Adrenal gland (tissue), 12 donors: Measurements from ENCODE around the gene MVD. TPM values are rescaled to one million over a fixed set of nuclear protein-coding genes. Genes with fewer than 3 reads are reported as not detected.

Source experiments
- DNase-seq, 7 donors: peaks; one replicate each; pipeline ENCODE4 v3.0.0-alpha.2; 2019 to 2020
- H3K27ac ChIP-seq, 5 donors: fragments of 200-600 bp; sonication (generic) in 4 of 5; 1 replicate in 3 of 5; 2 replicates in 2 of 5; pipeline versions ENCODE4 v1.5.1 to v1.8.0; 2016 to 2020; ENCODE audit warnings: mild to moderate bottlenecking in 1 of 5
- H3K27me3 ChIP-seq: fragments of 200-600 bp; 2 replicates; pipeline ENCODE4 v1.8.0; 2021
- H3K36me3 ChIP-seq, 2 donors: fragments of 200-600 bp; replicated peaks in 1 of 2; 1 replicate in 1 of 2; 2 replicates in 1 of 2; pipeline versions ENCODE4 v1.5.1 to v1.8.0; 2018 to 2022
- H3K4me1 ChIP-seq, 2 donors: fragments of 200-600 bp; replicated peaks in 1 of 2; 1 replicate in 1 of 2; 2 replicates in 1 of 2; pipeline versions ENCODE4 v1.5.1 to v1.8.0; 2018 to 2021
- H3K4me3 ChIP-seq, 4 donors: fragments of 200-600 bp; sonication (generic) in 3 of 4; one replicate each; pipeline ENCODE4 v1.5.1; 2016 to 2018
- H3K9me3 ChIP-seq, 3 donors: fragments of 200-600 bp; sonication (generic) in 1 of 3; replicated peaks in 1 of 3; 1 replicate in 2 of 3; 2 replicates in 1 of 3; pipeline versions ENCODE4 v1.5.1 to v1.8.0; 2016 to 2021
- POLR2A ChIP-seq, 2 donors: fragments of 450-650 bp; IDR thresholded peaks; one replicate each; pipeline ENCODE4 v1.6.1; 2017; ENCODE audit warnings: antibody characterized with exemption in 2 of 2, mild to moderate bottlenecking in 2 of 2, moderate library complexity in 1 of 2
- WGBS, 4 donors: extraction: QIAGEN DNeasy Blood & Tissue Kit in 2 of 4; methylation state at CpG; one replicate each; pipeline versions ENCODE4 v1.1.5 to v1.1.7; 2013 to 2017; 5-methylcytosine and 5-hydroxymethylcytosine counted together
- intact Hi-C, 2 donors: fragments of 100-400 bp; cut with DNase I; formaldehyde crosslinking; loops; one replicate each; pipeline versions ENCODE4 v1.14.1 to v1.15.0; 2022 to 2023
- polyA plus RNA-seq, 3 donors: library from polyadenylated mRNA; stranded (reverse); fragments of 200-250 nt in 2 of 3; fragments of 350-450 nt in 1 of 3; fragmentation: Illumina TruSeq in 1 of 3; extraction: RNeasy Lipid Tissue Mini Kit (QIAGEN cat#74804) in 1 of 3; gene quantifications; one replicate each; pipeline ENCODE4 v1.2.3, GENCODE V29; 2013 to 2014
- total RNA-seq, 9 donors: library from RNA; depleted of rRNA in 4 of 9; stranded (reverse); fragments of >200 nt in 4 of 9; fragments of 120-200 nt in 1 of 9; fragmentation: NEBNext Ultra II Directional in 1 of 9; extraction: Animal tissue kit (Norgen Biotek cat#: 25700) in 1 of 9; gene quantifications; one replicate each; pipeline versions ENCODE4 v1.1.0 to v1.2.4, GENCODE V29; 2013 to 2023
- TF ChIP-seq, protein P1 (sequence below), 6 experiments: fragments of 450-650 bp in 4 of 6; fragments of 200-600 bp in 2 of 6; sonication (generic) in 1 of 6; IDR thresholded peaks; 1 replicate in 5 of 6; 2 replicates in 1 of 6; pipeline versions ENCODE4 v1.5.1 to v1.8.0; 2016 to 2021; ENCODE audit warnings: antibody characterized with exemption in 6 of 6, mild to moderate bottlenecking in 2 of 6, moderate library complexity in 1 of 6
- donor health status: healthy with polysubstance abuse.
- donor health status: Bipolar disorder and iron deficiency.
- donor health status: DM: yes; HTN: yes; CAD: no.
- donor health status: DM: no; HTN: no; CAD: no.
- donor health status: DM: no; HTN: no; CAD: no.
- donor health status: DM: yes; HTN: yes; CAD: no.

Gene MVD
- total and polyA plus RNA-seq, 12 donors: 25.6 to 293 (median 45.4) TPM

- peak overlapping the region in 4 of 5 donors; percentile 22 to 97 (median 56) for H3K27ac ChIP-seq
- WGBS, 4 donors: 13 to 41% (median 33%) methylated on average over 5 to 9 of the region's 9 CpGs
- no peaks in the 10 kb centered on the region for H3K9me3 ChIP-seq
- H3K27me3 ChIP-seq: no peaks in the 10 kb centered on the region
- H3K36me3 ChIP-seq: peaks cover 0 to 1% of the 10 kb centered on the region in 2 donors
- peak in 4 of 7 donors; percentile 51 to 63 (median 54) for DNase-seq
- peaks cover 29 to 52% of the 10 kb centered on the region in 2 donors for H3K4me1 ChIP-seq
- intact Hi-C loops: no loop called here
- peak overlapping the region; percentile 16 to 98 (median 63) for H3K4me3 ChIP-seq
- TF ChIP-seq POLR2A (IDR thresholded peaks at IDR 0.05): peak in 1 of 2 donors; percentile 37
- TF ChIP-seq, protein P1, sequence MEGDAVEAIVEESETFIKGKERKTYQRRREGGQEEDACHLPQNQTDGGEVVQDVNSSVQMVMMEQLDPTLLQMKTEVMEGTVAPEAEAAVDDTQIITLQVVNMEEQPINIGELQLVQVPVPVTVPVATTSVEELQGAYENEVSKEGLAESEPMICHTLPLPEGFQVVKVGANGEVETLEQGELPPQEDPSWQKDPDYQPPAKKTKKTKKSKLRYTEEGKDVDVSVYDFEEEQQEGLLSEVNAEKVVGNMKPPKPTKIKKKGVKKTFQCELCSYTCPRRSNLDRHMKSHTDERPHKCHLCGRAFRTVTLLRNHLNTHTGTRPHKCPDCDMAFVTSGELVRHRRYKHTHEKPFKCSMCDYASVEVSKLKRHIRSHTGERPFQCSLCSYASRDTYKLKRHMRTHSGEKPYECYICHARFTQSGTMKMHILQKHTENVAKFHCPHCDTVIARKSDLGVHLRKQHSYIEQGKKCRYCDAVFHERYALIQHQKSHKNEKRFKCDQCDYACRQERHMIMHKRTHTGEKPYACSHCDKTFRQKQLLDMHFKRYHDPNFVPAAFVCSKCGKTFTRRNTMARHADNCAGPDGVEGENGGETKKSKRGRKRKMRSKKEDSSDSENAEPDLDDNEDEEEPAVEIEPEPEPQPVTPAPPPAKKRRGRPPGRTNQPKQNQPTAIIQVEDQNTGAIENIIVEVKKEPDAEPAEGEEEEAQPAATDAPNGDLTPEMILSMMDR (IDR thresholded peaks at IDR 0.05): no peak
Measured at GRCh38 chr16:88705076-88705684, 42.3 kb upstream of the MVD start.

DNA sequence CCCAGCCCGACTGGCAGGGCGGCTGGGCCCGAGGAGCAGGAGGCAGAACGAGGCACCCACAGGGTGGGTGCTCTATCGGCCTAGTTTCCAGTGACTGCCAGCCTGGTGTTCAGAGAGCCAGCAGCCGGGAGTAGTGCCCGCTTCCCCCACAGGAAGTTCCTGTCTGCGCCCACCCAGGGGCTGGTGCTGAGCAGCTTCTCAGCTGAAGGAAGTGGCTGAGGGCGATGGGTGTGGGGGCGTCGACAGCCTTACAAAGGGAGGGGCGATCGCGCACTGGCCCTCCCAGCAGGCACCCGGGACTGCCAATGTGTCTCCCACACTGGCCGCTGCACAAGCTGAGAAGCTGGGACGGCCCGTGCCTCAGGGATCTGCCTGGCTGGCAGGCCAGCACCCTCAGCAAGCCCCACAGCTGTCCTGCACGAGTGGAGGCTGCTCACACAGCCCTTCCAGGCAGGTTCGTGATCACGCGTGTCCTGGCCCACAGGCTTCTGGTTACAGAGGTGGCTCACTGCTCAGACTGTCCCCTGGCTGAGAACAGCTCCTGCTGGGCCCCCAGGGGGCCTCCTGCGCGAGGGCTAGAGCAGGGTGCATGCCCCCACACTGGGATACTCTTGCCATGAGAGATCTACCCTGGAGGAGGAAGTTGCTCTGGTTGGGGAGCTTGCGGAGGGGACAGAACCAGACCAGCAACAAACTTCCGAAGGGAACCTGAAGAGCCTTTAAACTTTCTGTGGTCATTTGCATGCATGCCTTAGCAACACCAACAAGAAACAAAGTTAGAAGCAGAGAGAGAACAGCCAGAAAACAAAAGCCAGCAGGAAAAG lies 40.8 kb upstream of the MVD start:
- 45 to 78% (median 63%) methylated on average over 2 to 26 of the region's 26 CpGs for WGBS, 4 donors
- Histone ChIP-seq H3K9me3 (no peaks in the 10 kb centered on the region), H3K4me1 (peaks cover 29 to 54% of the 10 kb centered on the region in 2 donors), H3K27me3 (no peaks in the 10 kb centered on the region), H3K36me3 (peaks cover 0 to 16% of the 10 kb centered on the region in 2 donors), H3K4me3 (no peak overlapping the region), H3K27ac (peak overlapping the region in 4 of 5 donors; percentile 19 to 97 (median 65))
- TF ChIP-seq POLR2A (IDR thresholded peaks at IDR 0.05): no peak
- peak in 3 of 7 donors; percentile 54 to 72 (median 56) for DNase-seq
- intact Hi-C loops: no loop called here

- intact Hi-C loops: no loop called here
- Histone ChIP-seq H3K4me3 (no peak overlapping the region), H3K27ac (peak overlapping the region in 3 of 5 donors; percentile 19 to 80 (median 74)), H3K4me1 (peaks cover 28 to 52% of the 10 kb centered on the region in 2 donors), H3K27me3 (no peaks in the 10 kb centered on the region), H3K9me3 (no peaks in the 10 kb centered on the region), H3K36me3 (peaks cover 0 to 27% of the 10 kb centered on the region in 2 donors)
- no peak for DNase-seq
- WGBS, 4 donors: 75 to 87% (median 82%) methylated on average over 21 to 31 of the region's 31 CpGs
- TF ChIP-seq, protein P1 (IDR thresholded peaks at IDR 0.05): no peak
- no peak for TF ChIP-seq POLR2A (IDR thresholded peaks at IDR 0.05)
Measured at GRCh38 chr16:88702371-88703210, 39.7 kb upstream of the MVD start.

- WGBS, 4 donors: 70 to 86% (median 76%) methylated on average over 11 to 30 of the region's 30 CpGs
- DNase-seq: no peak
- Histone ChIP-seq H3K36me3 (peaks cover 0 to 36% of the 10 kb centered on the region in 2 donors), H3K4me3 (no peak overlapping the region), H3K27ac (peak overlapping the region in 4 of 5 donors; percentile 19 to 77 (median 60)), H3K4me1 (peaks cover 20 to 44% of the 10 kb centered on the region in 2 donors), H3K9me3 (no peaks in the 10 kb centered on the region), H3K27me3 (no peaks in the 10 kb centered on the region)
- intact Hi-C loops: no loop called here
- TF ChIP-seq POLR2A (IDR thresholded peaks at IDR 0.05): no peak
- TF ChIP-seq, protein P1 (IDR thresholded peaks at IDR 0.05): no peak
Measured at GRCh38 chr16:88701581-88702370, 38.9 kb upstream of the MVD start.
